LNCAP (cell line): ENCODE measurements around the gene TDRKH.

Source experiments
- TF ChIP-seq, protein P1 (sequence below): fragments of 450-650 bp; IDR thresholded peaks from 2 replicates; pipeline ENCODE4 v1.5.1; 2017; ENCODE audit warnings: mild to moderate bottlenecking

TDRKH gene

GRCh38 chr1:151806170-151806569 lies 15.9 kb upstream of the TDRKH start:
- TF ChIP-seq, protein P1, sequence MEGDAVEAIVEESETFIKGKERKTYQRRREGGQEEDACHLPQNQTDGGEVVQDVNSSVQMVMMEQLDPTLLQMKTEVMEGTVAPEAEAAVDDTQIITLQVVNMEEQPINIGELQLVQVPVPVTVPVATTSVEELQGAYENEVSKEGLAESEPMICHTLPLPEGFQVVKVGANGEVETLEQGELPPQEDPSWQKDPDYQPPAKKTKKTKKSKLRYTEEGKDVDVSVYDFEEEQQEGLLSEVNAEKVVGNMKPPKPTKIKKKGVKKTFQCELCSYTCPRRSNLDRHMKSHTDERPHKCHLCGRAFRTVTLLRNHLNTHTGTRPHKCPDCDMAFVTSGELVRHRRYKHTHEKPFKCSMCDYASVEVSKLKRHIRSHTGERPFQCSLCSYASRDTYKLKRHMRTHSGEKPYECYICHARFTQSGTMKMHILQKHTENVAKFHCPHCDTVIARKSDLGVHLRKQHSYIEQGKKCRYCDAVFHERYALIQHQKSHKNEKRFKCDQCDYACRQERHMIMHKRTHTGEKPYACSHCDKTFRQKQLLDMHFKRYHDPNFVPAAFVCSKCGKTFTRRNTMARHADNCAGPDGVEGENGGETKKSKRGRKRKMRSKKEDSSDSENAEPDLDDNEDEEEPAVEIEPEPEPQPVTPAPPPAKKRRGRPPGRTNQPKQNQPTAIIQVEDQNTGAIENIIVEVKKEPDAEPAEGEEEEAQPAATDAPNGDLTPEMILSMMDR, result no peak

DNA sequence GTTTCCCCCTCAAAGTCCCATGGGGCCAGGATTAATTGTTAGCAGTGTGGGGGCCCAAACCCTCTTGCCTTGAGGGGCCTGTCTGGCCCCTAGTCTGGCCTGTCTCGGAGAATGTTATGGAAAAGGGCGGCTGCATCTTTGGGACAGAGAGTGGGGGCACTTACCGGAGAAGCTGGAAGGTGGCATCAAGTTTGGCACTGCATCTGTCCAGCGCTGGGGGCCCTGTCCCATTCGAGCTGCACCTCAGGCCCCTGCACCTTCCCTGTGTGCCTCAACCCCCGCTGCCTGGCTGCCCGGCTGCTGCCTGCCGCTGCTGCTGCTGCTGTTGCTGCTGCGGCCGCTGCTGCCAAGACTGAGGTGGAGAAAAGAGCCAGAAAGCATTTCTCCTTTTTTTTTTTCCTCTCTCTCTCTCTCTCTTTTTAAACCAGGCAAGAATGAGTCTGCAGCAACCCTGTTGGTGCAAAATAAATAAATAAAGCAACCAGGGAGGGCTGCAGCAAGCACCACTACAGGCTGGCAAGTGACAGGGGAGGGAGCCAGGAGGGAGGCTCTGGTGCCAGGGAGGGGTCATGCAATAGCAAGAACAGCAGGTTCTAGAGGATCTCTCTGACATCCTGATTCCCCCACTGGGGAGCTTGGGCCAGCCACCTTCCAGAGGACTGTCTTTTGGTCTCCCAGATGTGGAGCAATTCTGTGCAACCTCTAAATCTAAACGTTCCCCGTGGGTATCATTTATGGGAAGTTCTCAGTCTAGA lies 14.9 kb upstream of the TDRKH start, which contains the start of gene LINGO4:
Gene LINGO4, minus strand, starts transcription at position 354 of the 755 bp plus-strand sequence. CDS start 2,715 bp downstream, outside the sequence.
- TF ChIP-seq, protein P1, result no peak

DNA sequence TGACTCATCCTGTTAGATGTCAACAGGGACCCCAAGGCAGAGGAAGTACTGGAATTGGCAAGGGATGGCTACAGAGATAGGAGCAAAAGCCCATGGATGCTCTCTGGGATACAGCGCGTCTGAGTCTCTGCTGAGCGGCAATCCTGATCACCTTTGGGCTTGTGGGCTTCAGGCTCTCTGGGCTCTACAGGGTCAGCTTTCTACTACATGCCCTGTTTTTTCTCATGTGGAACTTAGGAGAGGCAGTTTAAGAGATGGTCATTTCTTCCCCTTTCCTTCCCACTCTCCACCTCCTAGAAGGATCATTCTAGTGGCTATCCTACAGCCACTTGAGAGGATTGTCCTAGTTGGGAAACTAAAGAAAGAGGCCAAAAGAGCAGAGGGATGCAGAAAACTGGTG lies 13.6 kb upstream of the TDRKH start:
- TF ChIP-seq, protein P1, result no peak

GRCh38 chr1:151803164-151803563 lies 12.9 kb upstream of the TDRKH start:
- TF ChIP-seq, protein P1, result no peak

GRCh38 chr1:151802372-151802771 lies 12.1 kb upstream of the TDRKH start:
- TF ChIP-seq, protein P1, result no peak

DNA sequence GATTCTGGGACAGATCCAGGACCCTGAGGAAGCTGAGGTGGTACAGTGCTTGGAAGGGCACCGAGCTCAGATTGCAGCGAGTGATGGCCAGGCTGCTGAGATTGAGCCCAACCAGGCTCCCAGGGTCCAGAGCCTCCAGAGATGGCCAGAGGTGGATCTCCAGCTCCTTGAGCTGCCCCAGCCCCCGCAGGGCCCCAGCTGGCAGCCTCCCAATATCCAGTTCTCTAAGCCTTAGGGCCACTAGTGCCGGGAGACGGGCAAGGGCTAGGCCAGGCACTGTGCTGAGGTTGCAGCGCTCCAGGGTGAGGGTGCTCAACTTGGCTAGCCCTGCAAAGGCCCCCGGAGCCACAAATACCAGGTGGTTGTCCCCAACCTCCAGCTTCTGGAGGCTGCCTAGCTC lies 11.5 kb upstream of the TDRKH start:
- TF ChIP-seq, protein P1, result no peak

DNA sequence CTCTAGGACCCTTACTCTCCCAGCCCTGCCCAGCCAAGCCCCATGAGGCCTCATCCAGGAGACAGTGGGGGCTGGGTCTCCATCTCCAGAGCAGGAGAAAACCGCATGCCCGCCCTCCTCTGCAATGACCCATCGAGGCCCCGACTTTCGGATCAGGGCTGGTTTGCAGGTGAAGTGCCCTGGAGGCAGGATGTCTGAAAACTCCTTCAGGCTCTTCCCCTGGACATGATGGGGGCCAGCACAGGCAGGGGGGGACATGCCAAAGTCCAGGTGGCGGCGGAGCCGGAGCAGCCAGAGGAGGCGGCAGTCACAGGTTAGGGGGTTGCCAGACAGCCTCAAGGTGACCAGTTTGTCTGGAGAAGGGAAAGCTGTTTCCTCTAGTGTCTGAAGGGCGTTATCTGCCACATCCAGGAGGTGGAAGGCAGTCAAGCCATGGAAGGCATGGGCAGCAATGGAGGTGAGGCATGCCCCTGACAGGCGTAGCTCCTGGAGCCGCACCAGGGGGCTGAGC lies 11.1 kb upstream of the TDRKH start:
- TF ChIP-seq, protein P1, result no peak
